CD4-positive, alpha-beta T cell treated with Interferon alpha-2 for 1 hour (primary cell): ENCODE data around the gene HSD17B13.
"Not testable (repeated sequence)": the region's sequence is repeated elsewhere in the genome, so short reads cannot be mapped to it uniquely, and the experiment has no call there.

Source experiments
- DNase-seq, 2 donors: peaks; one replicate each; pipeline ENCODE4 v3.0.0-alpha.2; 2020 to 2022

The HSD17B13 gene

GRCh38 chr4:87315000-87315399, 7.7 kb downstream of the HSD17B13 start:
- DNase-seq, result not testable (repeated sequence)

GRCh38 chr4:87313756-87314155, 8.9 kb downstream of the HSD17B13 start:
- no peak for DNase-seq

- no peak for DNase-seq
These were observed 11.0 kb downstream of the HSD17B13 start for GRCh38 chr4:87311684-87312083.

GRCh38 chr4:87310691-87311335, 11.9 kb downstream of the HSD17B13 start:
- no peak for DNase-seq

- no peak for DNase-seq
These were observed 13.1 kb downstream of the HSD17B13 start for GRCh38 chr4:87309625-87310024.

- no peak for DNase-seq
These were observed 16.6 kb downstream of the HSD17B13 start for GRCh38 chr4:87306056-87306455.

- DNase-seq, result no peak
These were observed 17.1 kb downstream of the HSD17B13 start for GRCh38 chr4:87305562-87305961.

GRCh38 chr4:87304745-87305432, 17.8 kb downstream of the HSD17B13 start:
- no peak for DNase-seq

- no peak for DNase-seq
These were observed 22.8 kb downstream of the HSD17B13 start for GRCh38 chr4:87299898-87300297.

GRCh38 chr4:87298362-87298761, 24.3 kb downstream of the HSD17B13 start:
- no peak for DNase-seq

GRCh38 chr4:87294911-87295310, 27.8 kb downstream of the HSD17B13 start:
- DNase-seq, result not testable (repeated sequence)

GRCh38 chr4:87293889-87294288, 28.8 kb downstream of the HSD17B13 start:
- DNase-seq, result not testable (repeated sequence)

- no peak for DNase-seq
These were observed 35.7 kb downstream of the HSD17B13 start for GRCh38 chr4:87286970-87287369.

- DNase-seq, result not testable (repeated sequence)
These were observed 38.4 kb downstream of the HSD17B13 start for GRCh38 chr4:87284268-87284667.

- DNase-seq, result no peak
These were observed 39.5 kb downstream of the HSD17B13 start for GRCh38 chr4:87283151-87283550.

- no peak for DNase-seq
These were observed 41.1 kb downstream of the HSD17B13 start for GRCh38 chr4:87281603-87282002.

GRCh38 chr4:87278335-87278794, 44.3 kb downstream of the HSD17B13 start:
- no peak for DNase-seq

GRCh38 chr4:87275311-87275710, 47.4 kb downstream of the HSD17B13 start:
- DNase-seq, result no peak

- DNase-seq, result no peak
These were observed 47.9 kb downstream of the HSD17B13 start for GRCh38 chr4:87274803-87275202.

GRCh38 chr4:87274327-87274726, 48.4 kb downstream of the HSD17B13 start:
- no peak for DNase-seq

- no peak for DNase-seq
These were observed 51.9 kb downstream of the HSD17B13 start for GRCh38 chr4:87270825-87271224.

GRCh38 chr4:87270144-87270543, 52.5 kb downstream of the HSD17B13 start:
- peak in 1 of 2 donors; percentile 3 for DNase-seq

GRCh38 chr4:87268411-87268810, 54.3 kb downstream of the HSD17B13 start:
- DNase-seq, result no peak

GRCh38 chr4:87266986-87267385, 55.7 kb downstream of the HSD17B13 start:
- DNase-seq, result no peak

- DNase-seq, result no peak
These were observed 59.8 kb downstream of the HSD17B13 start for GRCh38 chr4:87262886-87263285.
